Amniotic stem cell (primary cell): Measurements from ENCODE around the gene ABAT.

Experiments
- DNase-seq: peaks from one replicate; lab custom pipeline; 2025; lab: John Stamatoyannopoulos, UW

ABAT gene

GRCh38 chr16:8649829-8650554 lies 24.4 kb upstream of the ABAT start:
- no peak for DNase-seq

GRCh38 chr16:8651958-8652357 lies 22.5 kb upstream of the ABAT start:
- peak; percentile 3 for DNase-seq

GRCh38 chr16:8655184-8655717 lies 19.2 kb upstream of the ABAT start:
- DNase-seq, result no peak

DNA sequence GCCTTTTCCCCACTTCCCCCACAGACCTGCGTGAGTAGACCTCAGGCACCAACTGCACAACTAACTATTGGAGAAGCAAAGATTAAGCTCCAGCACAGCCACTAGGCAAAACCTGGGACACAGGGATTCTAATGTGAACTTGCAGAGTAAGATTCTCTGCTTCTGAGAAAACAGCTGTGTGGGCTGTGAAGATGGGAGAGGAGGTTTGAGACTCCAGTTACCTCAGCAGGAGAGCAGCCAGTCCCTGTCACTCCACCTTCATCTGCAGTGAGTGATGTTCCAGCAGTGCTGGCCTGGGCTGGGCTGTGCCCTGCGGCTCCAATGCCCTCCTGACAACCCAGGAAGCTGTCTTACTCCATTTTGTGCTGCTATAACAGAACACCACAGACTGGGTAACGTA lies 18.0 kb upstream of the ABAT start:
- DNase-seq, result no peak

GRCh38 chr16:8660841-8661301 lies 13.5 kb upstream of the ABAT start:
- peak; percentile 34 for DNase-seq

DNA sequence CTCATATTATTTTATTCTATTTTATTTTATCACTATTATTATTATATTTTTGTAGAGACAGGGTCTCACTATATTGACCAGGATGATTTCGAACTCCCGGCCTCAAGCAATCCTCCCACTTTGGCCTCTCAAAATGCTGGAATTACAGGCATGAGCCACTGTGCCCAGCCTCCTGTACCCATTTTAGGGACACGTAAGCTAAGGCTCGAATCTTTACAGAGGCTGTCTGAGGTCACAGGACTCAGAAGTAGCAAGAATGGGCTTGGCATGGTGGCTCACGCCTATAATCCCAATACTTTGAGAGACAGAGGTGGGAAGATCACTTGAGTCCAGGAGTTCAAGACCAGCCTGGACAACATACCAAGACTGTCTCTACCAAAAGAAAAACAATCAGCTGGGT lies 12.7 kb upstream of the ABAT start:
- DNase-seq, result no peak

DNA sequence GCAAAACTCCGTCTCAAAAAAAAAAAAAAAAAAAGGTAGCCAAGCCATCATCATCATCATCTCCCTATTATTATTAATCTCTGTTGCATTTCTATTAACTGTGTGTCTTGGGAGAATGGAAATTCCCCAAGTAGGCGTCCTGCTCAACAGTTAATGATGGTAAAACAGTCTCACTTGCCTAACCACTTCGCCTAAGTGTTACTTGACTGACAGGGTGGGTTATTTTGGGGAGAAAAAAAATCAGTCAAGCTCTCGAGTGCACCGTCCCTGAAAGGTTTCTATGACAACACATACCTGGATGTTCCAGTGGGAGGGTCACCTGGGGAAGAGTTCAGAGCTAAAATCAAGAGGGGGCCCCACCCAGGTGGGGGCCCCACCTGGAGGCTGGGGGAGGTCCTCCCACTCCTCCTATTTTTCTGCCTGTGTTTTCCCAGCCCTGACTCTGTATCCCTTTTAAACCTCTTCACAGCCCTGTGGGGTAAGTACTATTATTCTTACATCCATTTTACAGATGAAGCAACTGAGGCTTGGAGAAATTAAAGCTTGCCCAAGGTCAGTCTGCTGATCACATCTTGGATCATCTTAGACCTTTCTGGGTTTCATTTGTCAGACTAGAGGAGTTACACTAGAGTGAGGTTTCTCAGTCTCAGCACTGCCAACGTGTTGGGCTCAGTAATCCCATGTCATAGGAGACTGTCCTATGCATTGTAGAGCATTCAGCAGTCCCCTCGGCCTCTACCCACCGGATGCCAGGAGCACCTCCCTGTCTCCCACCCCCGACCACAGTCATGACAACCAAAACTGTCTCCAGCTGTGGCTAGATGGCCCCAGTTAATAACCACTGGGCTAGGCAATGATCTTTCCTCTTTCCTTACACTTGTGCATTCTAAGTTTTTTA lies 11.0 kb upstream of the ABAT start:
- DNase-seq, result no peak

- DNase-seq, result no peak
These were observed 8.9 kb upstream of the ABAT start for GRCh38 chr16:8665529-8665928.

DNA sequence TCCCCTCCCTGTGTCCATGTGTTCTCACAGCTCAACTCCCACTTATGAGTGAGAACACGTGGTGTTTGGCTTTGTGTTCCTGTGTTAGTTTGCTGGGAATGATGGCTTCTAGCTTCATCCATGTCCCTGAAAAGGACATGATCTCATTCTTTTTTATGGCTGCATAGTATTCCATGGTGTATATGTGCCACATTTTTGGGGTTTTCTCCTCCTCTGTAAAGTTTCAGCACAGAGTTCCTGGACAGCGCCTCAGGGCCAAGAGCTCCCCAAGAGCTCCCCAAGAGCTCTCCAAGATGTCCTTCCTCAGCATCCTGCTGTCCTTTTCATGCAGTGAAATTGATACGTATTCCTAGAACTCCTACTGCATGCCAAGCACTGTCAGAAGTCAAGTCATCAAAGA lies 6.9 kb upstream of the ABAT start:
- no peak for DNase-seq

DNA sequence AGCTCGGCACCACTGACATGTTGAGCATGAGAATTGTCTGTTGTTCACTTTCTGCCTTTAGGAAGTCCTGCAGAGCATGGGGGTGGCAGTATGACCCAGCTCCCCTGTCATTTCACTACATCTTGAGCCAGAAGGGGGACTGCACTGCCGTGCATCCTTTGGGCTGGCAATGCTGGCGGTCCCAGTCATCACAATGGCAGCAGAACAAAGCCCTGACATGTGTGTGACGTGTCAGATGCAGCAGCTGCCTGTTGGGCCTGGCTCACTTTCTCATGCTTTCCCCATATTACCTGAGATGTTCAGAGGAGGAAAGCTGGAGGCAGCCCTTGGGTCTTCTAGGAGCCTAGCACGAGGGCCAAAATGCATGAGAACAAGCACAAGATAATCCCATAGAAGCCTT lies 6.3 kb upstream of the ABAT start:
- DNase-seq, result no peak

GRCh38 chr16:8669481-8669880 lies 4.9 kb upstream of the ABAT start:
- no peak for DNase-seq

DNA sequence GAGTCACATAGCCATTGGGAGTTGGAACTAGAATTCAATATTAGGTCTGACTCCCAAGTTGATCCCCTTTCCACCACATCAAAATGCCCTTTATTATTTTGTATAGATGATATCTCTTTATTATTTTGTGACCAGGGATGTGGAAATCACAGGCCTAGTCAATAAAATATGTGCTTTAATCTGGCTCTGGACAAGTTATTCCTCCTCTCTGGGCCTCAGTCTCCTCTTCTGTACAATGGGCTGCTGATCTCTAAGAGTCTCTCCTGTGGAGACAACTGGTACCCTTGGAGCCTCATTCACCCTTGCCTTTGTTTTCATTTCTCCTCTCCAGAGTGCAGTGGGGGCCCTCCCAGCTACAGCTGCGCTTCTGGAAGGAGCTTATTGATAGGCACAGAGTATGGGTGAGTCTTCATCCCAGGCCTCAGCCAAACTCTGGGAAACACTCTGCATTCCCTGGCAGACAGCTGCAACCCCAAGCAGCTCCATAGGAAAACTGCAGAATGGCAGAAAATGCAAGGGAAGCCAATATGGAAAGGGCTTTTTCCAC lies 4.3 kb upstream of the ABAT start:
- DNase-seq, result no peak

DNA sequence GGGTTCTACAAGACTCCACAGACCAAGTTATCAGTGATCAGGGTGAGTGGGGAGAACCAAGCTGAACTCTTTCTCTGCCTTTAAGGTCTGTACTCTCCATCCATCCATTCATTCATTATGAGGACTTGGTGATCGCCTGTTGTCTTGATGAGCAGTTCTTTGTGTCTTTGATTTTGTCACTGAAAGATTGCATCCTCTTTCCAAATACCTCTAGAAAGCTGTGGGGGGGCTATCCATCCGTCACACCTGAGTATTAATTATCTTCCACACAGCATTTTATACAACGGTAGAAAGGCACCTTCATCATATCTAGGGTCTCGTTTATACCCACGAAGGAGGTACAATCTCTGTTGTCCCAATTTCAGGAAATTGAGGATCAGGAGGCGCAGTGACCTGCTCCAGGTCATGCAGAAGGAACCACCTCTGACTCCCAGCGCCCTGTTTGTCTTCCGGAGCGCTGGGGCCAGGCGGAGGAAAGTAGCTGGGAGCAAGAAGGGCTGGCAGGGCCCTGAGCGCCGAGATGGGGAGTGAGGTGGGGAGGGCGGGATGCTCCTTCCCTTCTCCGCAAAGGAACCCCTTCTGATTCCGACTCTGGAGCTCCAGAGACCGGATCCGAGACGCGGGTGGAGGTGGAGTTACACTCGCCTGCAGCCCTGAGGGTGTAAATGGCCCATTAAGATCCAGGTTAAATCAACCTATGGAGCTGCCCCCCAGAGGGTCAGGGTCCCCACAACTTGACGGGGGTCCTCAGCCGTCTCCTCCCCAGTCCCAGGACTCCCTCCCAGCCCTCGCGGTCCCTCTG lies 605 bp upstream of the ABAT start:
- no peak for DNase-seq

DNA sequence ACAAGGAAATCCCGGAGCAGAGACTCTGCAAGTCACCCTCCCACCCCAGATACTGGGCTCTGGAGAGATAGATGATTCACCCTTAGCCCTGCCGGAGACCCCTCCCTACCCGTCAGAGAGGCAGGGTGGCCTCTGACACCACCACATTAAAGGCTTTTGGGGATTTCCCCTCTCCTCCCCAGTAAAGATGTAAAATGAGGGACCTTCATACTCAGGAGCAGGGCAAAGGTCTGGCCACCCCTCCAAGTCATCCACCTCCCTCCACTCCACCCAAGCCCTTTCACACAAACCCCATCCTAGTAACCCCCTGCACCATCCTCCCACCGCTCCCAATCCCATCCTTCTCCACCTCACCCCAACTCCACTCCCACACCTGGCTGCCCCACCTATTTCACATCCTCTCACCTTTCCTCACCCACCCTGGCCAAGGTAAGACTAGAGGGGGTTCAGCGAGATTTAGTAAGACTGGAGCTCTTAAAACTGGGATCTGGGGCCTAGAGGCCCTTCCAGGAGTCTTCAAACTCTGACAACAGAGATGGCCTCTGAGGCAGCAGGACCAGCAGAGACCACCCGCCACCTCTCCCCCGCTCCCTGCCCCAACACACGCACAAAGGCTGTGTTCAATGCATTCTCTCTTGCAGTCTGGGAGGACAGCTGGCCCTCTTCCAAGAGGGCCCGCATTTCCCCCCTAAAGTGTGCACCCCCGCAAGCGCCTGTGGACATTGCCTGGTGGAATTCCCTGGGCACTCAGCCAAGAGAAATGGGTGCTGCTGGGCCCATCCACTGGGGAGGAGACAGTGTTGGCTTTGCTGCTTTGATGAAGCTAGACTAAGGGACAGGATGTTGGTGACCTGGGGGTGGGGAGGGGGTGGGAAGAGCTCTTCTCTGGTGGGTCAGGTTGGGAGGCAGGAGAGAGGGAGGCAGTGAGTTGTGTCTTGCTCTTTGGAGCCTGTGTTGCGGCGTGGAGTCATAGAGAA lies 1.1 kb downstream of the ABAT start:
- DNase-seq, result no peak

DNA sequence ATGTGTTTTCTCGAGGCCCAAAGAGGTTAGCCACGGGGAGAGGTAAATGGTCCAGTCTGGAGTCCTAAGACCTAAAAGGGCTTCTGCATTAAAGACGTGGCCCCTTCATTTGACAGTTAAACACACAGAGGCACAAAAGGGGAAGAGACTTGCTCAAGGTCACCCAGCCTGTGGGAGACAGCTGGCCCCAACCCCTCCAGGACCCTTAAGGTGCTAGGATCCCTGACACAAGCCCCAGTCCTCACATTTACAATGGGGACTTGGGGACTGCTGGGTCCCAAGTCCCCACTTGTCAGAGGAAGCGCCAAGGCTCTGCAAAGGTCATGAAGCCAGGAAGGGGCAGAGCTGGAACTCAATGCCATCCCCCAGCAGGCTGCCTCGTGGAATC lies 1.7 kb downstream of the ABAT start:
- DNase-seq, result no peak

- DNase-seq, result no peak
These were observed 2.4 kb downstream of the ABAT start for GRCh38 chr16:8676737-8677375.

DNA sequence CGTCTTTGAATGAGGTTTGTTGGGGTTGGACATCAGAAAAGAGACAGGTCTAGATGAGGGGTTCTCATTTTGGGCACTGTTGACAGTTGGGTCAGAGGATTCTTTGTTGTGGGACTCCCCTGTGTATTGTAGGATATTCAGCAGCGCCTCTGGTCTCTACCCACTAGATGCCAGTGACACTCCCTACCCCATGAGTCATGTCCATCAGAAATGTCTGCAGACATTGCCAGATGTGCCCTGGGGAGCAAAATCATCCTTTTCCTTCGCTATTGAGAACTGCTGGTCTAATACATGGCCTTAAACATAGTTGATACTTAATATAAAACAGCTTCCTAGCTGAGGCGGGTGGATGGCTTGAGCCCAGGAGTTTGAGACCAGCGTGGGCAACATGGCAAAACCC lies 3.1 kb downstream of the ABAT start:
- no peak for DNase-seq

DNA sequence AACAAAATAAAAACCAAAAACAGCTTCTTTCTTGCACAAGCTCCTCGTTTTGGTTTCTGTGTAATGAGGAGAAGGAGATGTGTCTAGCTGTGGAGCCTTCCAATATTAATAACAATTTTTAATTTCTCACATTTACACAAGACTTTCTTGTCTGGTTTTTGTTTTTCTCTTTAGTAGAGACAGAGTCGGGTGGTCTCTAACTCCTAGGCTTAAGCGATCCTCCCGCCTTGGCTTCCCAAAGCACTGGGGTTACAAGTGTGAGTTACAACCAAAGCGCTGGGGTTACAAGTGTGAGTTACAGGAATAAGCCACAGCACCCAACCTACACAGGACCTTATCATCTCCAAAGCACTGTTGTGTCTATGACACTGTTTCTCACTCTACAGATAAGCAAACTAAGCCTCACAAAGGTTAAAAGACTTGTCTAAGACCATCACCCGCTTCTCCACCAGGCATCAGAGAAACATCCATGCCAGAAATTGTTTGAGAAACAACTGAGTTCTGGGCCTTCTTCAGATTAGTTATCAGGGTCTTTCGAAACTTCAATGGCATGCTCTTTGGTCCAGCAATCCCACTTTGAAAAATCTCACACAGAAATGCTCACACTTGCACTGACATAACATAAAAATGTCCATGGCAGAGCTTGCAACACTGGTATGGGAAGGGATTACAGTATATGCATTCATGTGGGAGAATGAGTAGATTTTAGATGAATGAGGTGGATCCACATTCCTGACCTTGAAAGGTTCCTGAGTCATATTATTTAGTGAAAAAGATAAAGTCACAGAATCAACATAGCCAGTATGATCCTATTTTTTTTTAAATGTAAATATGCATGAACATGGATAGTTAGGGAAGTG lies 3.9 kb downstream of the ABAT start:
- DNase-seq, result peak; percentile 37

DNA sequence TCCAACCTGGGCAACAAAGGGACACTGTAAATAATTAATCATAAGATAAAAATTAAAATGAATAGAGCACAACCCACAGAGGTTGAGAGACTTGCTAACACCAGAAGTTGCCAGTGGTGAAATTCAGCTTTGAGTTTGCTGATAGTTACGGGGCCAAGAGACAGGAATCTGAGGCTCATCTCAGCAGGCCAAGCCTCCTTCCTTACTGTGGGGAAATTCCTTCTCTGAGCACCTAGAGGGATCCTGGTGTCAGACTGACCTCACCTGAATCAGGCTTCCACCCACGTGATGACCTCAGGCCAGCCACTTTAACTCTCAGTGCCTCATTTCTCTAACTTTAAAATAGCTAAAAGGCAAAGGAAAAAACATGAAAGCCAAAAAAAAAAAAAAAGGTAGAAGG lies 4.7 kb downstream of the ABAT start:
- no peak for DNase-seq
